Measurements from ENCODE around the gene PTPRZ1.

Gene PTPRZ1

GRCh38 chr7:121913947-121914675, 41.1 kb downstream of the PTPRZ1 start:
- no peak for TF ChIP-seq REST (IDR thresholded peaks at IDR 0.05; ENCODE audit: low read depth)
- no peak for TF ChIP-seq TEAD4 (IDR thresholded peaks at IDR 0.05)

GRCh38 chr7:121914676-121915279, 41.8 kb downstream of the PTPRZ1 start:
- TF ChIP-seq MAX (IDR thresholded peaks at IDR 0.05) (no peak), NFIC (IDR thresholded peaks at IDR 0.05) (no peak), REST (IDR thresholded peaks at IDR 0.05; ENCODE audit: low read depth) (no peak), TEAD4 (IDR thresholded peaks at IDR 0.05) (no peak), ZBTB7A (IDR thresholded peaks at IDR 0.05; ENCODE audit: low read depth) (no peak), YY1 (IDR thresholded peaks at IDR 0.05; ENCODE audit: low read depth) (no peak), TCF12 (IDR thresholded peaks at IDR 0.05; ENCODE audit: low read depth) (no peak), RAD21 (IDR thresholded peaks at IDR 0.05; ENCODE audit: low read depth) (no peak), EGR1 (IDR thresholded peaks at IDR 0.05) (no peak), TAF1 (IDR thresholded peaks at IDR 0.05; ENCODE audit: low read depth) (no peak), EP300 (IDR thresholded peaks at IDR 0.05; ENCODE audit: borderline replicate concordance) (no peak), FOXM1 (IDR thresholded peaks at IDR 0.05; ENCODE audit: borderline replicate concordance, low read depth) (no peak), CEBPB (IDR thresholded peaks at IDR 0.05) (no peak), CREB1 (IDR thresholded peaks at IDR 0.05; ENCODE audit: low read depth) (no peak), USF1 (IDR thresholded peaks at IDR 0.05) (no peak)

- TF ChIP-seq YY1 (IDR thresholded peaks at IDR 0.05; ENCODE audit: low read depth) (no peak), USF1 (IDR thresholded peaks at IDR 0.05) (no peak), TCF12 (IDR thresholded peaks at IDR 0.05; ENCODE audit: low read depth) (no peak), CEBPB (IDR thresholded peaks at IDR 0.05) (no peak), MAX (IDR thresholded peaks at IDR 0.05) (no peak), FOXM1 (IDR thresholded peaks at IDR 0.05; ENCODE audit: borderline replicate concordance, low read depth) (no peak), NFIC (IDR thresholded peaks at IDR 0.05) (no peak), EGR1 (IDR thresholded peaks at IDR 0.05) (no peak), REST (IDR thresholded peaks at IDR 0.05; ENCODE audit: low read depth) (no peak), TEAD4 (IDR thresholded peaks at IDR 0.05) (no peak), CREB1 (IDR thresholded peaks at IDR 0.05; ENCODE audit: low read depth) (no peak), RAD21 (IDR thresholded peaks at IDR 0.05; ENCODE audit: low read depth) (no peak), TAF1 (IDR thresholded peaks at IDR 0.05; ENCODE audit: low read depth) (no peak)
Observed at GRCh38 chr7:121916211-121916610, 43.2 kb downstream of the PTPRZ1 start.

GRCh38 chr7:121919986-121920385, 47.0 kb downstream of the PTPRZ1 start:
- TF ChIP-seq EGR1 (IDR thresholded peaks at IDR 0.05): no peak
- TF ChIP-seq EP300 (IDR thresholded peaks at IDR 0.05; ENCODE audit: borderline replicate concordance): no peak
- no peak for TF ChIP-seq RAD21 (IDR thresholded peaks at IDR 0.05; ENCODE audit: low read depth)
- TF ChIP-seq TEAD4 (IDR thresholded peaks at IDR 0.05): no peak
- no peak for TF ChIP-seq TAF1 (IDR thresholded peaks at IDR 0.05; ENCODE audit: low read depth)
- no peak for TF ChIP-seq ZBTB7A (IDR thresholded peaks at IDR 0.05; ENCODE audit: low read depth)
- no peak for TF ChIP-seq CEBPB (IDR thresholded peaks at IDR 0.05)
- no peak for TF ChIP-seq NFIC (IDR thresholded peaks at IDR 0.05)
- TF ChIP-seq CREB1 (IDR thresholded peaks at IDR 0.05; ENCODE audit: low read depth): no peak
- TF ChIP-seq FOXM1 (IDR thresholded peaks at IDR 0.05; ENCODE audit: borderline replicate concordance, low read depth): no peak
- TF ChIP-seq MAX (IDR thresholded peaks at IDR 0.05): no peak
- TF ChIP-seq TCF12 (IDR thresholded peaks at IDR 0.05; ENCODE audit: low read depth): no peak
- TF ChIP-seq YY1 (IDR thresholded peaks at IDR 0.05; ENCODE audit: low read depth): no peak
- TF ChIP-seq REST (IDR thresholded peaks at IDR 0.05; ENCODE audit: low read depth): no peak
- TF ChIP-seq USF1 (IDR thresholded peaks at IDR 0.05): no peak
